HG03520 (cell line): ENCODE results near the gene CLEC2D.
"Not testable (repeated sequence)": the region's sequence is repeated elsewhere in the genome, so short reads cannot be mapped to it uniquely, and the experiment has no call there.

Source experiments
- ATAC-seq: cut with Tn5 transposase; IDR thresholded peaks from one replicate; pipeline ENCODE4 v1.9.1; 2021; ENCODE audit warnings: mild to moderate bottlenecking, moderate library complexity; ENCODE audit not compliant: unreplicated experiment

Gene CLEC2D

DNA sequence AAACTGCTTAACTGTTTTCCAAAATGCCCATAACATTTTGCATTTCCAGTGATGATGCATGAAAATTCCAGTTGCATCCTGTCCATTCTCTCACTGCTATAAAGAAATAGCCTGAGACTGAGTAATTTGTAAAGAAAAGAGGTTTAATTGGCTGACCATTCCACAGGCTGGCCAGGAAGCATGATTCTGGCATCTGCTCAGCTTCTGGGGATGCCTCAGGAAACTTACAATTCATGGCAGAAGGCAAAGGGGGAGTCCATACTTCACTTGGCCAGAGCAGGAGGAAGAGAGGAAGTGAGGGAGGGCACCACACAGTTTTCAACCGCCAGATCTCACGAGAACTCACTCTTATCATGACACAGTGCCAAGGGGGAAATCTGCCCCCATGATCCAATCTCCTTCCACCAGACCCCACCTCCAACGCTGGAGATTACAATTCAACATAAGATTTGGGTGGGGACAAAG is 18.2 kb upstream of the CLEC2D start:
- ATAC-seq: no peak

DNA sequence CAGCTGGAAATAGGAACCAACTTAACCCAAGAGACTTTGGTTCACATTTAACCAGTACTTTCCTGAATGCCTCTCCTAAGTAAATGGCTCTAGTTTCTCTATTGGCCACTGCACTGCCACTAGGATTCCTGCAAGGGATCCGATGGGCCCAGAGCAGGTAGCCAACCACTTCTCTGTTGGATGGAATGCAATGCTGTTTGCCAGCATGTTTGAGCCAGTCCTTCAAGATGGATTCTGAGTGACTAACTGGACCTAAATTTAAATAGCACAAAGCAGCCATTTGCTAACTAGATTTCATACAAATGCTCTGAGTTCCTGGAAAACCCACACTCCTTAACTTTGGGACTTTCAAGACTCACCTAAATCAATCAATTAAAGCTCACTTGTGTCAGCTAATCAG is 9.5 kb upstream of the CLEC2D start:
- no peak for ATAC-seq

DNA sequence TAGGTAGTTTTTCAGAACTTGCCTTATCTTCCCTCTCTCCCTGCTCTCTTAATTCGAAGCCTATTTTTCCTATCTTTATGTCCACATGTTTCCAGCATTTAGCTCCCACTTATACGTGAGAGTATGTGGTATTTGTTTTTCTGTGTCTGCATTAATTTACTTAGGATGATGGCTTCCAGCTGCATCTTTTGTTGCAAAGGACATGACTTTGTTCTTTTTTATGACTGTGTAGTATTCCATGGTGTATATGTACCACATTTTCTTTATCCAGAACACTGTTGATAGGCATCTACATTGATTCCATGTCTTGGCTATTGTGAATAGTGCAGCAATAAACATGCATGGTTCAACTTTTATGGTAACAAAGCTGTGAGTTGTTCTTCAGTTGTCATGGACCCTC is 7.8 kb upstream of the CLEC2D start:
- no peak for ATAC-seq

DNA sequence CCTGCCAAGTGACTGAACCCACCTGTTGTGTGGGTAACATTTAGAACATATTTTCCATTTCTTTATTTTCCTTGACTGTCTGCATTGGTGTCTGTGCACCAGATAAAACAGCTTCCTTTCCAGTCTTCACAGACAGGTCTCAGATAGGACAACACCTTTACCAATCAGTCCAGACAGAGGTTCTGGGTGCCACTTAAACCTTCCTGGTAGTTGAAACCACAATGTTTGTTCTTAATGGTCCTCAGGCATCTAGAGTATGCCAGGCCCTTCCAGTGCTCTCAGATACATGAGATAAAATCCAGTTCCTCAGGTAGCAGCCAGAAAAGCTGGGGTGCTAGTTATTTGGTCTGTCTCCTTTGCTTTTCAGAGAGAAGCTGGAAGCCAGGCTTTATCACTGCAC is 7.0 kb upstream of the CLEC2D start:
- ATAC-seq: no peak

GRCh38 chr12:9667403-9668160 is 1.9 kb upstream of the CLEC2D start:
- ATAC-seq: peak; percentile 40

DNA sequence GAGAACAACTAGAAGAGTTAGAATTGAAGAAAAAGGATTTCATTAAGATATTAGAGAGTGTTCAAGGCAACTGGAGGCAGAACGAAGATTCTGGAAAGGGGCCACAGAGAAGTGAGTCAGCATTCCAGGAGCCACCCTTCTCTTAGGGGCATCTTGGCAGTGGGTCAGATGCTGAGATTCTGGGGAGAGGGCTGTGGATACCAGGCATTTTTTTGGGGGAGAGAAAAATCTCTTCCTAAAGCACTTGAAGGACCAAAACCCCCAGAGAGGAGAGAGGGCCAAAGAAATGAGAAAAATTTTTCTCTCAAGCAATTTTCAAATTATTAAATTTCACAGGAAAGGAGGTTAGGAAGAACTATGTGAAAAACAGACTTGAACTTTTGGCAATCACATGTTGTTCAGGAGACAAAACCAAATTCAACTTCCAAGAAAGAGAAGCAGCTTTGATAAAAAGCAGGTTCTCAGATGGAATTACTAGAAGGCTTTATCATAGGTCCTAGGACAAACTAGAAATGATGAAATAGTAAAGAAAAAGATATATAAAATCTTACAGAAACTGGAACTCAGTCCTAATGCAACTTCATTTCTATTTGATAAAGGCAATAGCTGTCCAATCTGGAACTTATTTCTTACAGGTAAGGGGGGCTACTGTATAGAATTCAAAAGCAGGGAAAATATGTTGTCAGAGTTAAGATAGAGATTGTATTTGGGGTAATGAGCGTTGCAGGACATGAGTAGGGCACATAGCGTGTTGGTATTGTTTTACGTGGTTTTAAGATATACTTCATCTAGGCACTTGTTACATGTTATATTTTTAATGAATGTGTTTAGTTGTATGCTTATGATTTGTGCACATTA is 1.1 kb upstream of the CLEC2D start:
- ATAC-seq: no peak

DNA sequence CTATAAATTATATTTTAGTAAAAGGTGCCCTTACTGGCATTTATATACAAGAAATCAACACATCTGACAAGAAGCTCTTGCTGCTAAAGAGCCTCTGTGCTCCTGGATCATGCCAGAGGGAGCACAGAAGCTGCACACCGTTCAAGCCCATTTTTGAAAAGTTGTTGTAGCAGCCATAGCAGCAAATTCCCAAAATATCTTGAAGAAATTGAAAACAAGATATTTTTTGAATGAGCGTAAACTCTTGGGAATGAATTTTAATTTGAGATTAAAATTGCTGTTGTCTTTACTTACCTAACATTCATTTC is 540 bp upstream of the CLEC2D start:
- no peak for ATAC-seq

DNA sequence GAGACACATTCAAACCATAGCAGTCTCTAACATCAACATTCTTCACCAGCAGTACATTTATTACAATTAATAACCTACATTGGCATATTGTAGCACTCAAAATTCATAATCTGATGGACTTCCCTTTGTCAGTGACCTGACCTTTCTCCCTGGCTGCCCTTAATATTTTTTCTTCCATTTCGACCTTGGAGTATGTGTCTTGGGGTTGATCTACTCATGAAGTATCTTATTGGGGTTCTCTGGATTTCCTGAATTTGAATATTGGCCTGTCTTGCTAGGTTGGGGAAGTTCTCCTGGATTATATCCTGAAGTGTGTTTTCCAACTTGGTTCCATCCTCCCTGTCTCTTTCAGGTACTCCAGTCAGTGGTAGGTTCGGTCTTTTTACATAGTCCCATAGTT is 2.8 kb downstream of the CLEC2D start:
- ATAC-seq: not testable (repeated sequence)

DNA sequence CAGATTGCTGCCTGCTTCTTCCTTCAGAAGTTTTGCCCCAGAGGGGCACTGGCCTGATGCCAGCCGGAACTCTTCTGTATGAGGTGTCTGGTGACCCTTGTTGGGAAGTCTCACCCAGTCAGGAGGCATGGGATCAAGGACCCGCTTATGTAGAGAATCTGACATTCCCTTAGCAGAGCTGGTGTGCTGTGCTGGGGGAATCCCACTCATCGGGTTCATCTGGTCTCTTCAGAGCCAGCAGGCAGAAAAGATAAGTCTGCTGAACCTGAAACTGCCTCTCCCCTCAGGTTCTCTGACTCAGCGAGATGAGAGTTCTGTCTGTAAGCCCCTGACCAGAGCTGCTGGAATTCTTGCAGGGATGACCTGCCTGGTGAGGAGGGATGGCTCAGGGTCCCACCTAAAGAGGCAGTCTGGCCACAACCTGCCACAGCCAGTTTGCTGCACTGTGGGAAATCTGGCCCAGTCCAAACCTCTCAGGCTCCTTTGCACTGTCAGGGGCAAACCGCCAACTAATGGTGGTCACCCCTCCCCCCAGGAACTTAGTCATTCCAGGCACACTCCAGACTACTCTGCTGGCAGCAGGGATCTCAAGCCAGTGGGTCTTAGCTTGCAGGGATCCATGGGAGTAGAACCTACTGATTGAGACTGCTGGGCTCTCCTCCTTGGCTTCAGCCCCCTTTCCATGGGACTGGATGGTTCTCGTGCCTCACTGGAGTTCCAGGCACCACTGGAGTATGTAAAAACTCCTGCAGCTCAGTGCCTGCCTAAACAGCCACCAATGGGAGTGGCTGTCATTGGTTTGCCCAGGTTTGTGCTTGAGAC is 4.1 kb downstream of the CLEC2D start:
- peak; percentile 29 for ATAC-seq

GRCh38 chr12:9674226-9674590 is 4.7 kb downstream of the CLEC2D start:
- no peak for ATAC-seq

- ATAC-seq: not testable (repeated sequence)
These were observed 13.0 kb downstream of the CLEC2D start for GRCh38 chr12:9682508-9682907.

- not testable (repeated sequence) for ATAC-seq
These were observed 13.4 kb downstream of the CLEC2D start for GRCh38 chr12:9682949-9683348.

DNA sequence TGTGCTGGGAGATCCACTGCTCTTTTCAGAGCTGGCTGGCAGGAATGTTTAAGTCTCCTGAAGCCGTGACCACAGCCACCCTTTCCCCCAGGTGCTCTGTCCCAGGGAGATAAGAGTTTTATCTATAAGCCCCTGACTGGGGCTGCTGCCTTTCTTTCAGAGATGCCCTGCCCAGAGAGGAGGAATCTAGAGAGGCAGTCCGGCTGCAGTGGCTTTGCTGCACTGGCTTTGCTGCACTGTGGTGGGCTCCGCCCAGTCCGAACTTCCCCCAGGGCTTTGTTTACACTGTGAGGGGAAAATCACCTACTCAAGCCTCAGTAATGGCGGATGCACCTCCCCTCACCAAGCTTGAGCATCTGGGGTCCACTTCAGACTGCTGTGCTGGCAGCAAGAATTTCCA is 15.9 kb downstream of the CLEC2D start:
- not testable (repeated sequence) for ATAC-seq

DNA sequence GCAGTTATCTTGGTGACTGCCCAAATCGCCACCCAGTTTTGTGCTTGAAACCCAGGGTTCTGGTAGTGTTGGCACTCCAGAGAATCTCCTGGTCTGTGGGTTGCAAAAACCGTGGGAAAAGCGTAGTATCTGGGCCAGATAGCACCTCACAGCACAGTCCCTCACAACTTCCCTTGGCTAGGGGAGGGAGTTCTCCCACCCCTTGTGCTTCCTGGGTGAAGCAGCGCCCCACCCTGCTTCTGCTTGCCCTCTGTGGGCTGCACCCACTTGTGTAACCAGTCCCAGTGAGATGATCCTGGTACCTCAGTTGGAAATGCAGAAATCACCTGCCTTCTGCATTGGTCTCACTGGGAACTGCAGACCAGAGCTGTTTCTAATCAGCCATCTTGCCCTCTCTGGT is 16.4 kb downstream of the CLEC2D start:
- ATAC-seq: no peak

GRCh38 chr12:9687228-9687627 is 17.7 kb downstream of the CLEC2D start:
- ATAC-seq: no peak

GRCh38 chr12:9692909-9693308 is 23.4 kb downstream of the CLEC2D start:
- no peak for ATAC-seq

DNA sequence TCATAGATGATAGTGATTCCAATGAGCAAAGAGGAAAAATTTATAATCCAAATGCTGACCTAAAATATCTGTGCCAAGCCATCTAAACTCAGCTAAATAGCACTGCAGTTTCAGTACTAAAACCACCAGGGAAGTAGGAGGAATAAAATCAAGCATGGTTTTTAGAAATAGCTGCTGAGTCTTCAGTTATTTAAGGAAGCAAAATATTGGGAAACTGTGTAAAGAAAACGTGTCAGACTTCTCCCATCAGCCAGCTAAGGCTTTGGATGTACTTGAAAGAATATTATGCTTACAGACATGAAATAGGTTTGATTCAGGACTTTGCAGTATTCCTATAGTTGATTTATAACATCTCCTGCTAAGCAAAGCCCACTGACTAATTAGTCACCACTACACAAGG is 24.7 kb downstream of the CLEC2D start:
- no peak for ATAC-seq

DNA sequence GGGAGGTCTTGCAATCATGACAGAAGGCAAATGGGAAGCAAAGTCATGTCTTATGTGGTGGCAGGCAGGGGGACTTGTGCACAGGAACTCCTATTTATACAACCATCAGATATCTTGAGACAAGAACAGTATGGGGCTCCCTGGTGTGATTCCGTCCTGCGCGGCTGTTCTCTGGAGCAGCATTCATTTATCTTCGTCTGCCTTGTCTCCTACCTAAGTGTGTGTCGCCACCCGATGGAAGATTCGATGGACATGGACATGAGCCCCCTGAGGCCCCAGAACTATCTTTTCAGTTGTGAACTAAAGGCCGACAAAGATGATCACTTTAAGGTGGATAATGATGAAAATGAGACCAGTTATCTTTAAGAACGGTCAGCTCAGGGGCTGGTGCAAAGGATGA is 25.6 kb downstream of the CLEC2D start:
- ATAC-seq: not testable (repeated sequence)

DNA sequence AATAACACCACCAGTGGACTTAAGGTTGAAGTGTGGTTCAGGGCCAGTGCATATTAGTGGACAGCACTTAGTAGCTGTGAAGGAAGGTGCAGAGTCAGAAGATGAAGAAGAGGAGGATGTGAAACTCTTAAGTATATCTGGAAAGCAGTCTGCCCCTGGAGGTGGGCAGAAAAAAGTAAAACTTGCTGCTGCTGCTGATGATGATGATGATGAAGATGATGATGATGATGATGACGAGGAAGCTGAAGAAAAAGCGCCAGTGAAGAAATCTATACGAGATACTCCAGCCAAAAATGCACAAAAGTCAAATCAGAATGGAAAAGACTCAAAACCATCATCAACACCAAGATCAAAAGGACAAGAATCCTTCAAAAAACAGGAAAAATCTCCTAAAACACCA is 26.1 kb downstream of the CLEC2D start:
- not testable (repeated sequence) for ATAC-seq

GRCh38 chr12:9697619-9698018 is 28.1 kb downstream of the CLEC2D start:
- ATAC-seq: no peak

- no peak for ATAC-seq
These were observed 29.2 kb downstream of the CLEC2D start for GRCh38 chr12:9698681-9699080.
